Type B pancreatic cell (in vitro differentiated cells): ENCODE data around the gene HESX1. TPM values are rescaled to one million over a fixed set of nuclear protein-coding genes. Genes with fewer than 3 reads are reported as not detected.

Source experiments
- DNase-seq: peaks from one replicate; pipeline ENCODE4 v3.0.0; 2021; ENCODE audit warnings: mixed read lengths; ENCODE audit not compliant: unreplicated experiment; ENCODE audit errors: extremely low spot score
- H3K27ac Mint-ChIP-seq: 2 replicates; pipeline ENCODE4 v1.8.0; 2021; ENCODE audit warnings: mild to moderate bottlenecking, mixed read lengths
- H3K27me3 Mint-ChIP-seq: 2 replicates; pipeline ENCODE4 v1.8.0; 2021; ENCODE audit warnings: mixed read lengths
- H3K36me3 Mint-ChIP-seq: 2 replicates; pipeline ENCODE4 v1.8.0; 2021; ENCODE audit warnings: mixed read lengths
- H3K4me1 Mint-ChIP-seq: one replicate; pipeline ENCODE4 v1.8.0; 2021; ENCODE audit warnings: mixed read lengths; ENCODE audit not compliant: unreplicated experiment
- H3K4me3 Mint-ChIP-seq: 2 replicates; pipeline ENCODE4 v1.8.0; 2021; ENCODE audit warnings: mild to moderate bottlenecking, mixed read lengths
- H3K9me3 Mint-ChIP-seq: 2 replicates; pipeline ENCODE4 v1.8.0; 2021; ENCODE audit warnings: mixed read lengths
- long read RNA-seq: library from polyadenylated mRNA; unstranded; transcript quantifications from one replicate; pipeline ENCODE4 v2.0.0, GENCODE V29; 2020
- total RNA-seq: library from RNA; stranded (reverse); gene quantifications from 2 replicates; pipeline ENCODE4 v1.2.1, GENCODE V29; 2021; ENCODE audit warnings: low replicate concordance
- TF ChIP-seq, protein P1 (sequence below): fragments of 200-600 bp; sonication (generic); conservative IDR thresholded peaks from 2 replicates; pipeline ENCODE4 v1.5.0; 2021; ENCODE audit warnings: antibody characterized with exemption, mild to moderate bottlenecking

HESX1 gene
- total RNA-seq, result 0.40 and 1.7 TPM in 2 replicates
- long read RNA-seq, partial matches to known transcripts, result 0 of 1 reads
- long read RNA-seq, other reads (novel, unspliced or antisense), result 1 of 1 reads

DNA sequence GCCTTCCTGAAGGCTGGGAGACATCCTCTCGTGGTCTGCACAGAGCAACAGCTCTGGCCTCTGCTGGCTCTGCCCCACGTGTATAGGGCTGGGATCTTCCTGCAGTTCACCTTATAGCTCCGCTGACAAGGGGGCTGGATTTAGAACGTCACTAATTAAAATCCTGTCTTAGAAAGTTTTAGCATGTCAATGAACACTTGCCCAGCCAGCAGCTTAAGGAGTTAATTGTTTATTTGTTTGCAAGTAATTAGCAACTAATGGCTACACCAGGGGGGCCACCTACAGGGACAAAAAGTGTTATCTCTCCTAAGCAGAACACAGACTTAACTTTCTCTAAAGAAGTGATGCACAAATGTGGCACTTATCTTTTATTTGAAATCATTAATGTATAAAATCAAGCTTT is at the start of gene HESX1:
Gene HESX1 (minus strand): TSS at position 84 of the 403 bp plus-strand sequence. CDS start 60 bp downstream, at position 24.
- Mint-ChIP-seq H3K36me3 (no peaks in the 10 kb centered on the region), H3K27ac (no peak within 1 kb of the TSS), H3K27me3 (no peaks in the 10 kb centered on the region), H3K4me1 (no peaks in the 10 kb centered on the region), H3K9me3 (no peaks in the 10 kb centered on the region), H3K4me3 (no peak within 1 kb of the TSS)
- no peak for DNase-seq
- TF ChIP-seq, protein P1, sequence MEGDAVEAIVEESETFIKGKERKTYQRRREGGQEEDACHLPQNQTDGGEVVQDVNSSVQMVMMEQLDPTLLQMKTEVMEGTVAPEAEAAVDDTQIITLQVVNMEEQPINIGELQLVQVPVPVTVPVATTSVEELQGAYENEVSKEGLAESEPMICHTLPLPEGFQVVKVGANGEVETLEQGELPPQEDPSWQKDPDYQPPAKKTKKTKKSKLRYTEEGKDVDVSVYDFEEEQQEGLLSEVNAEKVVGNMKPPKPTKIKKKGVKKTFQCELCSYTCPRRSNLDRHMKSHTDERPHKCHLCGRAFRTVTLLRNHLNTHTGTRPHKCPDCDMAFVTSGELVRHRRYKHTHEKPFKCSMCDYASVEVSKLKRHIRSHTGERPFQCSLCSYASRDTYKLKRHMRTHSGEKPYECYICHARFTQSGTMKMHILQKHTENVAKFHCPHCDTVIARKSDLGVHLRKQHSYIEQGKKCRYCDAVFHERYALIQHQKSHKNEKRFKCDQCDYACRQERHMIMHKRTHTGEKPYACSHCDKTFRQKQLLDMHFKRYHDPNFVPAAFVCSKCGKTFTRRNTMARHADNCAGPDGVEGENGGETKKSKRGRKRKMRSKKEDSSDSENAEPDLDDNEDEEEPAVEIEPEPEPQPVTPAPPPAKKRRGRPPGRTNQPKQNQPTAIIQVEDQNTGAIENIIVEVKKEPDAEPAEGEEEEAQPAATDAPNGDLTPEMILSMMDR, result no peak

DNA sequence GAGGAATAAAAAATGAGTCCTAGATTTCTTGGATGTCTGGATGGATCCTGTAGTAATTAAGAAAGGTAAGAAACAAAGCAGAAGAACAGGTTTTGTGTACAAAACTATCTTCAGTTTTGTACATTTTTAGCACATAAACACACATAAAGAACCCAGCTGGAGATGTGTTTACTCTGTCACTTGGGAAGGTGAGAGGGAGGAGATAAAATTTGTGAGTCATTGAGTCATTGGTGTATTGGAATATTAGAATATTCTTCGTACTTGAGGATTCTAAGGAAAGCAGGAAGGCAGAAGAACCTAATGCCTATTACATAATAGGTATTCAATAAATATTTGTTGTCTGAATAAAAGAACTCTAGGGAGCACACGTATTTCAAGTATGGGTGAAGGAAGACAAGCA is 45.2 kb upstream of the HESX1 start:
- no peaks in the 10 kb centered on the region for H3K27me3 Mint-ChIP-seq
- H3K36me3 Mint-ChIP-seq, result peaks cover 33% of the 10 kb centered on the region

DNA sequence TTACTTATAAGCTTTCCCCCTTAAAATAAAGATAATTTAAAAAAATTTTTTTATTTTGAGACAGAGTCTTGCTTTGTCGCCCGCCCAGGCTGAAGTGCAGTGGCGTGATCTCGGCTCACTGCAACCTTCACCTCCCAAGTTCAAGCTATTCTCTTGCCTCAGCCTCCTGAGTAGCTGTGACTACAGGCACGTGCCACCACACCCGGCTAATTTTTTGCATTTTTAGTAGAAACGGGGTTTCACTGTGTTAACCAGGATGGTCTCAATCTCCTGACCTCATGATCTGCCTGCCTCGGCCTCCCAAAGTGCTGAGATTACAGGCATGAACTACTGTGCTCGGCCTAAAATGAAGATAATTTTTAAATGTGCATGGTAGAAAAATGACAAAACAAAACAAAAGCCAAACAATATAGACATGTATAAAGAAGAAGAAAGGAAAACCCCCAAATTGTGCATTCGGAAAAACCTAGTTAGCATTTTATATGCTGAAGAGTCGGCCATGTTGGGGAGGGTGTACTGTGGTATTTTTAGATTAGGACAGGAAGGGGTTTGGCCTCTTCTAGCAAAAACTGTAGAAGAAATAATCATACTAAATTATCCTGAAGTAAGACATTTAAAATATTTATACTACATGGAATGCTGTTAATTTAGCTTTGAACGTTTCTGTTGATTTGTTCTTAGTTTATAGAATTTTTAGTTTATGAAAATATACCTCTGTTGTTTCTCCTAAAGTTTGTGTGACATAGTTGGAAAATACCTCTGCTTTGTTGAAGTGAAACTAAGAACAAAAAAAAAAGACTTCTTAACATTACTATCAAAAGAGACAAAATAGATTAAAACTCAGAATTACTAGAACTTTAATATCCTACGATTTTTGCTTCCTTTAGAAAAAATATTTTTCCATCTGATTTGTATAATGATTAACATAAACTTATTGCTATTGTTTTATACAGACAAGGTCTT is 35.1 kb upstream of the HESX1 start:
- peaks cover 11% of the 10 kb centered on the region for H3K36me3 Mint-ChIP-seq
- no peaks in the 10 kb centered on the region for H3K9me3 Mint-ChIP-seq
- H3K27ac Mint-ChIP-seq, result no peak overlapping the region
- DNase-seq, result no peak
- no peak overlapping the region for H3K4me3 Mint-ChIP-seq
- TF ChIP-seq, protein P1, result no peak
- no peaks in the 10 kb centered on the region for H3K27me3 Mint-ChIP-seq
- no peaks in the 10 kb centered on the region for H3K4me1 Mint-ChIP-seq

More for the DNA sequence above, 45.2 kb upstream of the HESX1 start:
- Mint-ChIP-seq H3K4me1 (no peaks in the 10 kb centered on the region), H3K9me3 (no peaks in the 10 kb centered on the region), H3K27ac (no peak overlapping the region), H3K4me3 (no peak overlapping the region)
- TF ChIP-seq, protein P1, result no peak
- DNase-seq, result no peak

- TF ChIP-seq, protein P1, result no peak
- Mint-ChIP-seq H3K4me3 (no peak overlapping the region), H3K36me3 (peaks cover 5% of the 10 kb centered on the region), H3K27me3 (no peaks in the 10 kb centered on the region), H3K9me3 (no peaks in the 10 kb centered on the region), H3K27ac (no peak overlapping the region), H3K4me1 (peaks cover 7% of the 10 kb centered on the region)
- DNase-seq, result no peak
These were observed 34.0 kb upstream of the HESX1 start for GRCh38 chr3:57233799-57234198.

DNA sequence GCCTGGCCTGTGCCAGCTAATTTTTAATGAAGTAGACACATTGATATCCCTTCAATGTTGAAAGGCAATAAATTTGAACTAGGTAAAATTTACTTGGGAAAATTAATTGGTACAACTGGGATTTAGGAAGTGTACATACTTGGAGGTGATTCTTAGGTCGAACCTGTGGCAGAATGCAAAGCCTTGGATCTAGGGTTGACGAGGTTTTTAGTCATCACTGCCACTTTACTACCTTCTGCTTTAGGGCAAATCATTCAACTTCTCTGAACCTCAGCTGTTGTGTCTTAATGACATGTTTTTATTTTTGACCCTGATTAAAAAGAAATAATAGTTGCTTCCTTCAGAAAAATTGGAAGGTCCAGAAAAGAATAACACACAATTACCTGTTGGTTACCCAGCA is 30.2 kb upstream of the HESX1 start:
- TF ChIP-seq, protein P1, result no peak
- Mint-ChIP-seq H3K9me3 (no peaks in the 10 kb centered on the region), H3K27ac (no peak overlapping the region), H3K27me3 (no peaks in the 10 kb centered on the region), H3K4me1 (peaks cover 21% of the 10 kb centered on the region), H3K4me3 (no peak overlapping the region), H3K36me3 (peaks cover 3% of the 10 kb centered on the region)
- DNase-seq, result no peak
